HG03025 (cell line): ENCODE results near the gene KRT76.

Experiments
- ATAC-seq: cut with Tn5 transposase; IDR thresholded peaks from one replicate; pipeline ENCODE4 v1.9.1; 2021; ENCODE audit warnings: mild to moderate bottlenecking, moderate library complexity; ENCODE audit not compliant: unreplicated experiment, low FRiP score

Gene KRT76

DNA sequence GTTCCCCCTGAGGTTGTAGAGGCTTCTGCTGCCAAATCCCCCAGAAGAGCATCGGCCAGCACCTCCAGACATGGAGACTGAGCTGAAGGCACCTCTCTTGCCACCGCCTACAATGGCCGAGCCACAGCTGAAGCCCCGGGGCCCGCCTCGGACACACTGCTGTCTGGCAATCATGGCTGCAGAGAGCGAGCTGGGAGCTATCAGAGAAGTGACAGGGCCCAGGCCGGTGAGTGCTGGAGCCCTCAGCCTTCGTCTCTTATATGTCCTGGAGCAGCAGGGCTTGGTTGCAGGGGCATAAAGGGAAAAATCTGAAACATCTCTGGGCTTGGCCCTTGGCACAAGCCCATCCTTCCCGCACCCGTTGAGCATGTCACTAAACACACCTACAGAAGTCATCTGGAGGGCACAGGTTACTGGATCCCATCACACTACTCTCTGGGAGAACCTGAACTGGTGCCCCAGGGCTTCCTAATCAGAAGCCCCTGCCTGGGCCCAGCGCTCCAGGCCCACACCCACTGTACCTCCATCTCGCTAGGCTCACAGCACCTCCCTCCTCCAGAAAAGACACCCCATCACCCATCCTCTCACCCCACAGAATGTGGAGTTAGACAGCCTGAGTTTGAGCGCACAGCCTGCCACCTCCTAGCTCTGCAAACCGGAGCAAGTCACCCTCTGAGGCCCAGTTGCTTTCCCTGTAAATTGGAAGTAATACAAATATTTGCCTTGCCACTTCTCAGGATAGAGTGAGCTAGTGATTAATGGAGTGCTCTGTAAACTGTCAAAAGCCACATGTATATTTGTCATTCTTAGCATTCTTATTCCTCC lies 37.0 kb upstream of the KRT76 start, which contains the start of gene KRT4:
KRT4 (minus strand) TSS at position 232 of the 825 bp plus-strand sequence; CDS start at position 174, 58 bp downstream.
- ATAC-seq: no peak

DNA sequence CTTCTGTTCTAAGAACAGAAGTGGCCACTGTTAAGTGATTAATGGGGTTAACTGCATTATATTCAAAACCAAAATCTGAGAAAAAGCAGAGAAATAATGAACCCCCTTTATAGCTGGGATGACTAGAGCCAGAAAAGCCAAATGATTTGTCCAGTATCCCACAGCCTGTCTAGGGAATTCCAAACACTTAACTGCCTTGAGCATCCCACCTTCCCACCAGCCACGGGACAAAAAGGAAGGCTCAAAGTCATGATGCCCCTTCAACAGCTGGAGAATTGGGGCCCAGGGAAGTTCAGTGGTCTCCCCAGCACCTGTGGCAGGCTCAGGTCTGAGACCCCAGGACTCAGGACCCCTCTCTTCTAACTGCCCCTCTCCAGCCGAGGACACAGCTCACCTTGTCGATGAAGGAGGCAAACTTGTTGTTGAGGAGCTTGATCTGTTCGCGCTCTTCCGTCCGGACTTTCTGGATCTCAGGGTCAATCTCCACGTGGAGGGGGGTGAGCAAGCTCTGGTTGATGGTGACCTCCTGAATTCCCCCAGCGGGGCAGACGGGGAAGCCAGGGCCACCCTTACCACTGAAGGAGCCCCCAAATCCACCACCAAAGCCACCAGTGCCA lies 36.2 kb upstream of the KRT76 start:
- ATAC-seq: no peak

DNA sequence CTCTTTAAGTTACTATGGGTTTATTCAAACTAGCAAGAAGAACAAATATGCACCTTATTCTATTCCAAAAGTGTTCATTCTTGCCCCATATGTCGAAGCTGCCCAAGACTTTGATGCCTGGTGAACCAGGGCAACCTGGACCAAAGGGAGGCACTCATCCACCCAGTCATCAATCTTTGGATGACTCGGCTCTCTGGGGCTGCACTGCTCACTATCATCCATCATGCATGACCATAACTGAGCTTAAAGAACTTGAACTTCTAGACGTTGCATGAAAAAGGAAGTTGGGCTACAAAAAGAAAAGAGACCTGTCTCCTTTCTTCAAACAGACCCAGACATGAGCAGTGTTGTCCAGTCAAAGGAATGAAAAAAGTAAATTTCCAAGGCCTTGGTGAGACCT lies 35.6 kb upstream of the KRT76 start:
- ATAC-seq: no peak

DNA sequence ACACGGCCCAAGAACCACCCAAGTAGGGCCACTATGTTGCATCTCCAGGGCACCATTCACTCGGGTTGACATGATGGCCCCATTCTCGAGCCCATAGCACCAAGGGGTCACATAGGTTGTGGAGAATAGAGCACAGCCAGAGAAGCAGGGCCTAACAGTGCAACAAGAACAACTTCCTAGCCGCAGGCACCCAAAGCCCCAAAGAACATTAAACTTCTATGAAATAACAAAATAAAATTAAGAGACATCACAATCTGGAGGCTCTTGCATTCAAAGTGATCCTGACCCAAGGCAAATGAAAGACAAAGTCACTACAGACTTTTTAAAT lies 34.9 kb upstream of the KRT76 start:
- ATAC-seq: no peak

DNA sequence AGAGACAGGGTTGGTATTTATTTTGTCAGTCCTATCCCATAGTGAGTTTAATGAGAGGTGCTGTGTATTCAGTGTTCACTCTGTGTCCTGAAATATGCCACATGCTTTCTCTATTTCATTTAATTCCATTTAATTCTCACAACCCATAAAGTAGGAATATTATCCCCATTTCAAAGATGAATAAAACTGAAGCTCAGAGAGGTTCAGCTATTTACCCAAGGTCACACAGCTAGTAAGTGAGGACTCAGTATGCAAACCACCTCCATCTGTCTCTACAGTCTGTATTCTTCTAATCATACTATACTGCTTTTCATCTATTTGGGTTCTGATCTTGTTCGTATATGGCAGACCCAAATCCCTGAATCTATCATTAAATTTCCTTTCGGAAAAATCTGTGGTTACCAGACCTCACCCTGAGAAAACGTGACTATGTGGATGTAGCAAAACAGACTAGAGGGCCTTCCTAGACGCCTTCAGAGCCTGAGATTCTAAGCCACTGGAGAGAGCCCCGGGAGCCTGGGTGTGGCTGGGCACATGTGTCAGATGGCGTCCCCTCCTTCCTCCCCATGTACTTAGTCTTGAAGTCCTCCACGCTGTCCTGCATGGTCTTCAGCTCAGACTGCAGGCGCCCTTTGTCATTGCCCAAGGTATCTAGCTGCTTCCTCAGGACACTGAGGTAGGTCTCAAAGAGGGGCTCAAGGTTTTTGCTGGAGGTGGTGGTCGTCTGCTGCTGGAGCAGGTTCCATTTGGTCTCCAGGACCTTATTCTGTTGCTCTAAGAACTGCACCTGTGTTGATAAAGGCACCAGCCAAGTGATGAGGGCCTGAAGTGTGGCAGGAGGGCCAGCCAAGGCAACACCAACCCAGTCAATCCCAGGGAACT lies 34.3 kb upstream of the KRT76 start:
- ATAC-seq: no peak

DNA sequence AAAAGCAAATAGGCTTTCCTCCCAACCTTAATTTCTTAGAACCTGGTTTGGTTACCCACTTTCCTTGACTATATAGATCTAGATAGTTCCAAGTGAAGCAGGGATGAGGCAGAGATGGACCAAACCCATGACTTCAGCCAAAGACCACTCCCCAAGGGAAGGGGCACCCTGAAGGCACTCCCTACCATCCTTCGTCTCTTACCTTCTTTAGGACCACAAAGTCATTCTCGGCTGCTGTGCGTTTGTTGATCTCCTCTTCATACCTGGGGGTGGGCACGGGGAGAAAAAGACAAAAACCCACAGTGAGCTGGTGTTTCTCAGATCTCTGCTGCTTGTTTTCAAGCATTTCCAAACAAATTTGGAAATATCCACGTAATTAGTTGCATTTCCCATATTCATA lies 33.4 kb upstream of the KRT76 start:
- no peak for ATAC-seq

DNA sequence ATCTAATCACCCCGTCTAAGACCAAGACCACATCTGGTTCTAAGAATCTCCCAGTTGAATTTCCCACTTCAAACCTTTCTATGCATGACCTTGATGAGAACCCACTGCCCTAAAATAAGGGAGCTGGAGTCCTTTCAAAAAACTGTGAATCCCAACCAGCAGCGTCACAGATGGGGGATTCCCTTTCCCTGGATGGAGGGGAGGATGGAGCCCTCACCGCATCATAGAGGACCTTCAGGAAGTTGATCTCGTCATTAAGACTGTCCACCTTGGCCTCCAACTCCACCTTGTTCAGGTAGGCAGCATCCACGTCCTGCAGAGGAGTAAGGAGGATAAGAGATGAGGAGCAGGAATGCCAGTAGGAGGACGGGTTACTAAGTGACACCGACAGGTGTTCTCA lies 32.0 kb upstream of the KRT76 start:
- ATAC-seq: no peak

DNA sequence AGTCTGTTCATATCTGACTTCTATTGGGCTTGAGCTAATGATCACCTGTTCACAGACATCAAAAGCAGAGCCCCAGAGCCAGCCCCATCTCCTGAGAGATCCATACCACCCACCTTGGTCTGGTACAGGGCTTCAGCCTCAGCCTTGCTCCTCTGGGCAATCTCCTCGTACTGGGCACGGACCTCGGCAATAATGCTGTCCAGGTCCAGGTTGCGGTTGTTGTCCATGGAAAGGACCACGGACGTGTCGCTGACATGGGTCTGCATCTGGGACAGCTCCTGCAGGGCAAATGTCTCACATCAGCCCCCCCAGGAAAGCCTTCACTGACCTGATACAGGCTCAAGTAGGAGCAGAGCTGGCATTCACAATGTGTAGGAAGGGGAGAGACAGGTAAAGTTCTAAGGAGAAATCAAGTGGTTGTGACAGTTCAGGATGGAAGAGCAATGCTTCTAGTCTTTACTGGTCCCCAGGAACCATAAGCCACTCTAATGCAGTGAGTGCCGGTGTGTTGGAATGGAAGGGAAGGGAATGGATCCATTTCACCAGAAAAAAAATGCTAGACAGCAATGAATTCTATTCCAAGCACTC lies 31.5 kb upstream of the KRT76 start:
- ATAC-seq: no peak

DNA sequence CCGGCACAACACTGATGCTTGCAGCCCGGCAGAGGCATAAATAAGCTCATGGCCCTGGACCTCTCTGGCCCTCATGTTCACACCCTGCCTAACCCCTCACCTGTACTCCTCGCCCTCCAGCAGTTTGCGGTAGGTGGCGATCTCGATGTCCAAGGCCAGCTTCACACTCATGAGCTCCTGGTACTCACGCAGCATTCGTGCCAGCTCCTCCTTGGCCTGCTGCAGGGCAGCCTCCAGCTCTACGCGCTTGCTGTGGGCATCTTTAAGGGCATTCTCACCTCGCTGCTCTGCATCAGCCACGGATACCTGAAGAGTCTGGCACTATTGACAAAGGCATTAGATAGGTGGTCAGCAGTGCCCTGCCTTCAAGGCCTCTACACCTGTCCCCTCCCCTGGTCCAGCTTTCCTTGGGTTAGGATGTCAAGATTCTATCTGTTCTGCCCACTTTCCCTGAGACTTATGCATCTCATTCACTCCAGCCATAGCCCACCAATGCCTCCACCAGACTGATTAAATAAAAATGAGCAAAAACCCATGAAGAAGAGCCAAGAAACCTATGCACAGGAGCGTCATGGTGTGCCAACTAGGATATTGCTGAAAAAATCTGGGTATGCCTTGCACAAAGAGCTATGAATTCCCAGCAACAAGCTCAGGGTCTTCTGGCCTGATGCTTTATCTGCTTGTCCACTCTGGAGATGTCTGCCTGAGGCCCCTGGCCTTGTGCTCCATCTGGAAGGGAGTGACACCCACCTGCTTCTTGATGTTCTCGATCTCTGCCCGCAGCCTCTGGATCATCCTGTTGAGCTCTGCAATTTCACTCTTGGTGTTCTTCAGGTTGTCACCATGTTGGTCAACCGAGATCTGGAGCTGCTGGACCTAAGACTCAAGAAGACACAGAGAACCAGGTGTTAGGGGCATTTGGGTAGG lies 30.7 kb upstream of the KRT76 start:
- no peak for ATAC-seq

DNA sequence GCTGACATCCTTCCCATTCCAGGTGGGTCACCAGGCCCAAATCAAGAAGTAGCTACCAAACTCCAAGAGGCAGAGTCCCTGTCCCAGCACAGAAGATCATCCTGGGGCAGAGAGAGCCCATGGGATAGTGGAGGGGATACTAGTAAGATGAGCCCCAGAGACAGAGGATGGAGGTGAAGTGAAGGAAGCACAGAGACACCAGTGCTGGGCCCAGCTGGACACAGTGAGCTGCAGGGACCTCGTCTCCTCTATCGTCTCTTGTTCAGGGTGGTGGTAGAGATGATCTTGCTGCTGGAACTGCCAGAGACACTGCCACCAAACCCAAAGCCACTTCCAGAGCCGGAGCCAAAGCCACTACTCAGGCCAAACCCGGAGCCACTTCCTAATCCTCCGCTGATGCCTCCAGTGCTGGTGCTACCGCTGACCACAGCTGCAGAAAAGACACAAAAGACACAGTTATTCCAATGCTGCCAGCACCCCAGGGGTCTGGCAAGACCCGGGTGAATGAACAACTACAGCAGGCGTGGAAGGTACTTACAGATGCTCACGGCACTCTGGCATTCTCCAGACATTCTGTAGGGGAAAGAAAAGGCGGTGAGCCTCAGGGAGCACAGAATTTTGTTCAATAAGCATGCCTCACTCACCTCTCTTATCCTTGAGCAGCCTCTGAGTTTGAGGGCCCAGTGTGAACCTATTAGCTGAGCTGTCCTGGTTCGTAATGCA lies 29.8 kb upstream of the KRT76 start:
- no peak for ATAC-seq

DNA sequence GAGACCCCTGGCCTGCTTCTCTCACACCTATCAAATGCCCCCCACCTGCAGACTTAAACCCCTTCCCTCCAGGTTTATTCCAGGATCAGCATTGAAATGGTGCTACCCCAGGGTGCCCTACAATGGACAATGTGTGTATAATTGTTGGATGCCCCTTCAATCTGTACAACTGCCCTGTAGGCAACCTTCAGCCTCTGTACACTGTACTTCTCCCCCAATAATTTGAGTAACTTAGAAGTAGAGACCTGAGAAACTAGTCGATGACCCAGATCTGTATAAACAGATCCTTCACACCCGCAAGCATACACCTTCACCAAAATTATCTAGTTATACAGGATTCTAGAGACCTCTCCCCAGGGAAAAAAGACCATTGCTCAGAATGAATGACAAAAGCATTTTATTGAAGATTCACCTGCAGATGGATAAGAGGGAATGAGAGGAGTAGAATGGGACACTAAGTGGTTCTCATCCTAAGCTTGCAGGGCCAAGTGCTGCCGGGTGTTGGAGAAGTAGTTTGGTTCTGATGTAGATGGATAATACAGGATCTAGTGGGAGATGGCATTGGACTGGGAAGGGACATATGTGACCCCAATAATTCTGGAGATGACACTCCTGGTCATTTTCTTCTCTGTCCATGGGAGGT lies 29.1 kb upstream of the KRT76 start:
- no peak for ATAC-seq

DNA sequence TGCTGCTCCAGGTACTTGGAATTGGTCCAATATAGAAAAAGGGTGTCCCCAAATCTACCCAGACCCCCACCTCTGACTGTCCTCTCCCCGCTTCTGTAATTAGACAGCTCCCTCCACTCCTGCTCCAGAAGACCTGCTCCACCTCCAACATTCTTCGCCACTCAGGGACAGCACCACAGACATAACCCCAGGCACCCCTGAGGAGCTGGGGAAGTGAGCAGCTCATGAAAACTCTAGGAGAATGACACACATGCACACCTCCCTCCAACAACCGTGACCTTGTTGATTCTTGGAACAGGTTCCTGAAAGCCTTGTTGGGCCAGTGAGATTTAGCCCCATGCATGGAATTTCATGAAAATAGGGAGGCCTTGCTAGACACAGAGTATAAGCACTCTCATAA lies 28.6 kb upstream of the KRT76 start:
- no peak for ATAC-seq

DNA sequence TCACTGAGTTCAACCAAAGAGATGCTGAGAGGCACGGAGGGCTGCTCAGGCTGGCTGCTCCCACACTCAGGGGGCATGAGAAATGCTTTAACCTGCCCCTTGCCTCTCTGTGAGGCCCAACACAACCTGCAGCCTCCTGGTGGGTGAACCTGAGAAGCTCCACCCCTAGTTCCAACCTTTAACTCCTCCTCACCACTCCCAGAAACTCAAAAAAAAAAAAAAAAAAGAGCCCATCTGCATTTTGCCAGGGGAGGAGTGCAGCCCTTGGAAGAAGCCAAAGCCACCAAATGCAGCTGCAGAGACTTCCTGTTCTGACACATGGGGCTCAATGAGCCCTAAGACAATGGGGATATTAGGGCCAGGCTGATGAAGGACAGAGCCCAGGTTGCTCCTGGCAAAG lies 27.9 kb upstream of the KRT76 start:
- no peak for ATAC-seq

DNA sequence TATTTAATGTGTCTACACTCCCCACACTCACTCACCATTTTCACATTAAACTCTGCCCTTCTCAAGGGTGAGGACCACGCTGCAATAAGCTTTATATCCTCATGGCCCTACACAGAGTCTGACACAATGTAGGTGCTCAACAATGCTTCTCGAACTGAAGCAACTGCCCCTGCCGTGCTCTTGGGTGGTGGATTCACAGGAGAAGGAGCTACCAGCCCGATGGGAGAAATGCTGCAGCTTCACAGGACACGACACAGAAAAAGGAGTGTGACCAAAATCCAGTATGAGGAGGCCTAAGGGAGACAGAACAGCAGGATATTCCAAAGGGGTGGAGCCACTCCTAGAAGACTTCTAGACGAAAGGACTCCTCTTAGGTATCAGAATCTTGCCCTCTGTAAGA lies 25.3 kb upstream of the KRT76 start:
- ATAC-seq: no peak

DNA sequence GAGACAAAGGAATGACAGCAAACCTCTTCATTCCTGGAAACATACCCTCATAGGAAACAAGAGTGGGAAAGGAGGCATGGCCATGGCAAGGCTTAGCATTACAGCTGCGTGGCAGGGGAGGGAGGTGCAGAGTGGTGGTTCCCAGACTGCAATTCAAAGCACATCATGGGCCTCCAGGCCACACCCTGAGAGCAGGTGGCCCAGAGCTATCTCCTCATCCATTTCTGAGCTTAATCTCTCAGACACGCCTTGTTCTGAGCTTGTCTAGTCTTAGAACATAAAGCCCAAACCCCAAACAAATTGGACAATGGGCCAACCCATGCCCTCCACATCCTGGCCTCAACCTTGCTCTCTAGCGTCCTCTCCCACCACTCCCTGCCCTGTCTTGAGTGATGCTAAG lies 24.6 kb upstream of the KRT76 start:
- ATAC-seq: no peak

DNA sequence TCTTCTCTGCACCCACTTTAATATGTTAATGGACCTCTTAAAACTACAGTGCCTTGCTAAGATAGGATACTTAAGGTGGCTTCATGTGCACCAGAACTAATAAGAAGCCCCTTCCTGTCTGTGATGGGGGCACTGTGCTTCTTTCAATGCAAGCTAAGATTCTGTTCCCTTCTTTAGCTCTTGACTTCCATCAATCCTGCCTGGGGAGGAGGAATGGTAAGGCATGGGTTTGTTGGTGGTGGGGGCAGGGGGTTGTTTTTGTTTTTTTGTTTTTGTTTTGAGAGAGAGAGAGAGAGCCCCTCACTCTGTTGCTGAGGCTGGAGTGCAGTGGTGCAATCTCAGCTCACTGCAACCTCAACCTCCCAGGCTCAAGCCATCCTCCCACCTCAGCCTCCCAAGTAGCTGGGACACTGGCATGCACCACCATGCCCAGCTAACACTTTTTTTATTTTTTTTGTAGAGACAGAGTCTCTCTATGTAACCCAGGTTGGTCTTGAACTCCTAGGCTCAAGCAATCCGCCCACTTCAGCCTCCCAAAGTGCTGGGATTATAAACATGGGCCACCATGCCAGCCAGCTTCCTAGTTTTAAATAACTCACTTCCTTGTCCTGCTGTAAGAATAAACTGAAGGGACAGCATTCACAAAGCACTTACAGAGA lies 23.2 kb upstream of the KRT76 start:
- no peak for ATAC-seq

DNA sequence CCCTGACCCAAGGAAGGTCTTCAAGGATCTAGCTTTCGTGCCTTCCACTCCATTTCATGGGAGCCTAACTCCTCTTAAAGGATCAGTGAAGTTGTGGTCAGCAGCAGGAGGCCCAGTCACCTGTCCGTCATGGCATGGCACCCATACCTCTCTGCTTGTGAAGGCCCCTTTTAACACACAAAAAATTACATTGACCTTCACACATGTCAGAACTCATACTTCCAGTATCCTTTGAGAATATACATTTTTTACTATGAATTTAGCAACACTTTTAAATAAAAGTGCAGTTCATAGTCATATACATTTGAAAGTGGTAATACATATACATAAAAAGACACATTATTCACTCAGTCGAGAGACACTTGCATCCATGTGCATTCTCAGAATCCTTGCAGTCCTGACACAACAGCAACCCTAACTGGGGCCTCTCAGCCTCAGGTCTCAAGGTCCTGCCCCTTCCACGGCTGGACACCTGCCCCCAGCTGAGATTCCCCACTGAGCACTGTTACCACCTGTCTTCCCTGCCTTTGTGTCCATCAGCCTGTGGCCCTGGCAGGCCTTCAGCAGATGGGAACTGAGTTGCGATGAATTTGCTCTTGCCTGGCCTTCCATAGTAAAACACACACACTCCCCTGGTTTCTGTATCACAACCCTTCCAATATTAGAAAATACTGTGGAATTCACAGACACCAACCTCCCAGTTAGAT lies 22.5 kb upstream of the KRT76 start:
- no peak for ATAC-seq
